ENCODE results near the gene ATP2B2. TPM values are rescaled to one million over a fixed set of nuclear protein-coding genes. Genes with fewer than 3 reads are reported as not detected.

The ATP2B2 gene
- total RNA-seq, 1 donor from 2014 or later: 0.13 TPM

DNA sequence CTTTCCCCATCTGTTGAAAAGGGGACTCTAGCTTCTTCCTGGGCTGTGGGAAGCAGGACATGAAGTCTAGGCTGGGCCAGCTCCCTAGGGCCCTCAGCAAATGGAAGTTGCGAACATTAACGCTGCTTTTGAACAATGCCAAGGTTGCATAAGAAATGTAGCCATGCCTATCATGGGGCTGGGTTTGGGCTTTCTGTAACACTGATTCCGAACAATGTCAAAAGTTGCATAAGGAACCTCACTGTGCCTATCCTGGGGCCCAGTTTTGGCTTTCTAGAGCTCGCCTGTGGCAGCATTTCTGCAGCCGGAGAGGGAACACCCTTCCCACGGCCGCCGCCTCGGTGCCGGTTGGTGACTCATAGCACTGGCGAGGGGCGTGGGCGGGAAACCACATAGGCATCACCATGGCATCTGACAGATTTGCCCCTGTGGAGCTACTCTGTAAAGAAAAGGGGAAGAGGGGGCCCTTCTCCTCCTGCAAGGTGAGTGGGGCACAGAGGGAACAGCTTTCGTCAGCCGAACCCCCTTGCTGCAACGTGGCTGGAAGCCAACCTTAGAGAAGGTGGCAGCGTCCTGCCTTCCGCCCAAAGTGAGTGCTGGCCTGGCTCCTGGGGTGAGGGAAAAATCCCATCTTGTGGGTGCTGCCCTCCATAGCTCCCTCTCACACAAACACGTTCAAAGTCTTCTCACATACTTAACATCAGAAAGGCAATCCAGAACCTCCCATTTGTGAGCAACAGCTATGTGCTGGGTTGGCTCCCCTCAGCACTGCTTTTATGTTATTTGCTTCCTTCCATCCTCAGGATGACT is 46.6 kb upstream of the ATP2B2 start:
- TF ChIP-seq CTCF (IDR thresholded peaks at IDR 0.05): no peak
- no peak overlapping the region for H3K27ac Mint-ChIP-seq (ENCODE audit: unreplicated experiment)
- H3K9me3 Mint-ChIP-seq (ENCODE audit: unreplicated experiment): no peaks in the 10 kb centered on the region
- DNase-seq (ENCODE audit: extremely low spot score, unreplicated experiment): peak; percentile 85
- H3K27me3 Mint-ChIP-seq (ENCODE audit: unreplicated experiment): peaks cover 15% of the 10 kb centered on the region
- no peaks in the 10 kb centered on the region for H3K36me3 Mint-ChIP-seq (ENCODE audit: unreplicated experiment)
- H3K4me3 Mint-ChIP-seq (ENCODE audit: unreplicated experiment): no peak overlapping the region
- H3K4me1 Mint-ChIP-seq (ENCODE audit: unreplicated experiment): peaks cover 14% of the 10 kb centered on the region

DNA sequence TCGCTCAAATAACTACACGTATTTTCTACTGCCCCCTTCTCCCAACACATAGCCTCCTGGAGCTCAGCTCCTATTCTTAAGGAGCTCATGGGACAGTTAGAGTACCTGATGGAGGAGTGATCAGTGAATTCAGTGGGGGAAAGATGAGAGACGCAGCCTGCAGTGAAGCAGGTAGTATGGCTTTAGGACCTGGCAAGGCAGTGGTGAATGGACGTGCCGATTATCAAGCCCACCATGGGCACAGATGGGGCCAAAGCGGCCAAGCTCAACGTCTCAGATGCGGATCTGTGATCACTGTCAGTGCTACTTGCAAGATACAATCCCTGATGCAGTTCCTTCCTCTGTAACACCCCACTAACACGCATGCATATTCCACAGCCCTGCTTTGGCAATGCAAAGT is 45.8 kb upstream of the ATP2B2 start:
- peaks cover 14% of the 10 kb centered on the region for H3K4me1 Mint-ChIP-seq (ENCODE audit: unreplicated experiment)
- peak; percentile 73 for DNase-seq (ENCODE audit: extremely low spot score, unreplicated experiment)
- peaks cover 15% of the 10 kb centered on the region for H3K27me3 Mint-ChIP-seq (ENCODE audit: unreplicated experiment)
- no peak for TF ChIP-seq CTCF (IDR thresholded peaks at IDR 0.05)
- H3K9me3 Mint-ChIP-seq (ENCODE audit: unreplicated experiment): no peaks in the 10 kb centered on the region
- no peak overlapping the region for H3K27ac Mint-ChIP-seq (ENCODE audit: unreplicated experiment)
- no peaks in the 10 kb centered on the region for H3K36me3 Mint-ChIP-seq (ENCODE audit: unreplicated experiment)
- no peak overlapping the region for H3K4me3 Mint-ChIP-seq (ENCODE audit: unreplicated experiment)

- no peak for TF ChIP-seq CTCF (IDR thresholded peaks at IDR 0.05)
- H3K9me3 Mint-ChIP-seq (ENCODE audit: unreplicated experiment): no peaks in the 10 kb centered on the region
- H3K4me1 Mint-ChIP-seq (ENCODE audit: unreplicated experiment): peaks cover 14% of the 10 kb centered on the region
- peaks cover 15% of the 10 kb centered on the region for H3K27me3 Mint-ChIP-seq (ENCODE audit: unreplicated experiment)
- peak; percentile 51 for DNase-seq (ENCODE audit: extremely low spot score, unreplicated experiment)
- H3K36me3 Mint-ChIP-seq (ENCODE audit: unreplicated experiment): no peaks in the 10 kb centered on the region
- no peak overlapping the region for H3K27ac Mint-ChIP-seq (ENCODE audit: unreplicated experiment)
- no peak overlapping the region for H3K4me3 Mint-ChIP-seq (ENCODE audit: unreplicated experiment)
Observed at GRCh38 chr3:10550705-10551104, 45.3 kb upstream of the ATP2B2 start.

- TF ChIP-seq CTCF (IDR thresholded peaks at IDR 0.05): no peak
- H3K9me3 Mint-ChIP-seq (ENCODE audit: unreplicated experiment): no peaks in the 10 kb centered on the region
- no peak overlapping the region for H3K4me3 Mint-ChIP-seq (ENCODE audit: unreplicated experiment)
- no peak overlapping the region for H3K27ac Mint-ChIP-seq (ENCODE audit: unreplicated experiment)
- H3K27me3 Mint-ChIP-seq (ENCODE audit: unreplicated experiment): peaks cover 13% of the 10 kb centered on the region
- DNase-seq (ENCODE audit: extremely low spot score, unreplicated experiment): peak; percentile 36
- peaks cover 14% of the 10 kb centered on the region for H3K4me1 Mint-ChIP-seq (ENCODE audit: unreplicated experiment)
- no peaks in the 10 kb centered on the region for H3K36me3 Mint-ChIP-seq (ENCODE audit: unreplicated experiment)
Observed at GRCh38 chr3:10549617-10550230, 44.3 kb upstream of the ATP2B2 start.

- H3K4me3 Mint-ChIP-seq (ENCODE audit: unreplicated experiment): no peak overlapping the region
- no peak for TF ChIP-seq CTCF (IDR thresholded peaks at IDR 0.05)
- peak; percentile 44 for DNase-seq (ENCODE audit: extremely low spot score, unreplicated experiment)
- no peaks in the 10 kb centered on the region for H3K36me3 Mint-ChIP-seq (ENCODE audit: unreplicated experiment)
- H3K27me3 Mint-ChIP-seq (ENCODE audit: unreplicated experiment): peaks cover 13% of the 10 kb centered on the region
- no peaks in the 10 kb centered on the region for H3K9me3 Mint-ChIP-seq (ENCODE audit: unreplicated experiment)
- peaks cover 14% of the 10 kb centered on the region for H3K4me1 Mint-ChIP-seq (ENCODE audit: unreplicated experiment)
- H3K27ac Mint-ChIP-seq (ENCODE audit: unreplicated experiment): no peak overlapping the region
Observed at GRCh38 chr3:10548992-10549391, 43.6 kb upstream of the ATP2B2 start.
